ENCODE measurements around the gene ADNP2. TPM values are rescaled to one million over a fixed set of nuclear protein-coding genes. Genes with fewer than 3 reads are reported as not detected.
"Not testable (repeated sequence)": the region's sequence is repeated elsewhere in the genome, so short reads cannot be mapped to it uniquely, and the experiment has no call there.

Gene ADNP2
- total RNA-seq, 1 donor from 2014 or later, result 21.0 TPM

DNA sequence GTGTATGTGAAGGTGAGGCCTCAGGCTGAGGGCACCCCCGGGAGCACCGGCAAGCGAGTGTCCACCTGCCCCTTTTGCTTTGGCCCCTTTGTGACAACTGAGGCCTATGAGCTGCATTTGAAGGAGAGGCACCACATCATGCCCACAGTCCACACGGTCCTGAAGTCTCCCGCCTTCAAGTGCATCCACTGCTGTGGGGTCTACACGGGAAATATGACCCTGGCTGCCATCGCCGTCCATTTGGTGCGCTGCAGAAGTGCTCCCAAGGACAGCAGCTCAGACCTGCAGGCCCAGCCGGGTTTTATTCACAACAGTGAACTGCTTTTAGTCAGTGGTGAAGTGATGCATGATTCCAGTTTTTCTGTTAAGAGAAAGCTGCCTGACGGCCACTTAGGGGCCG is 28.9 kb downstream of the ADNP2 start:
- DNase-seq (ENCODE audit: low spot score) (no peak), ATAC-seq (no peak)
- intact Hi-C loops (cut with DNase I), result no loop called here

DNA sequence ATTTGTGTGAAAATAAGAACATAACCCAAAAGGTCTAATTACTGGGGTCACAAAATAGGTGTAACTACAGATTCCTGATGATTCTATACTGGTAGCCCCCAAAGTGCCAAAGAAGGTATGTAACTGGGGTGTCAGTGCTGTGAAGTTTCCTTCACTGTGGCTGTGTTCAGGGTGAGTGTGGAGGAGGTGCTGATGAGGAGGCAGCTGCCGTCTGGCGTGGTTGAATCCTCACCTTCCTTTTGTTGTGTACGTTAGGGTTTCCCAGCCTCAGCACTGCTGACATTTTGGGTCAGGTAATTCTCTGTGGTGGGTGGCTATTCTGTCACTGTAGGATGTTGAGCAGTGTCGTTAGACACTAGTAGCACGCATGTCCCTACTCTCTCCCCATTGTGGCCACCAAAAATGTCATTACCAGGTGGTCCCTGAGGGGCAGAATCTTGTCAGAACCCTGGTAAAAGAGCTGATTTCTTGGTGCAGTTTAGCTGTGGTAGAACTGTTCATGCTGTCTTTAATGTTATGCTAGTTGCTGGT is 31.5 kb downstream of the ADNP2 start:
- DNase-seq (ENCODE audit: low spot score) (no peak), ATAC-seq (no peak)
- intact Hi-C loops (cut with DNase I), result no loop called here

DNA sequence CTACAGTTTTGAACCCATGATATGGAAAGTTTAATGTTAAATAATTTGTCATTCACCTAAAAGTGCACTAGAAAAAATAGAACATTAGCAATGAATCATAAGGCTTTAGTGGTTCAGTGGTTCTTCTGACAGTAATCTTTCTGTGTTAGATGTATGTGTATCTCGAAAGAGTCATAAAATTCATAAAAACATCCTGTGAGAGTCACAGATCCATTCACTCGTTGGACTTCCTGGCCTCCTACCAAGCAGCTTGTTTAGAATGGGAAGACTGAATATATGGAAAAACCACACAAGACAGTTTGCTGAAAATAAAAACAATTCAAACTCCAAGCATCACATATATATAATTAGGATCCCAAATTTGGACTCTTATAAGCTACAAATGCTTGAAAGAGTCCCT is 34.8 kb downstream of the ADNP2 start:
- ATAC-seq (no peak), DNase-seq (ENCODE audit: low spot score) (no peak)
- intact Hi-C loops (cut with DNase I), result no loop called here

DNA sequence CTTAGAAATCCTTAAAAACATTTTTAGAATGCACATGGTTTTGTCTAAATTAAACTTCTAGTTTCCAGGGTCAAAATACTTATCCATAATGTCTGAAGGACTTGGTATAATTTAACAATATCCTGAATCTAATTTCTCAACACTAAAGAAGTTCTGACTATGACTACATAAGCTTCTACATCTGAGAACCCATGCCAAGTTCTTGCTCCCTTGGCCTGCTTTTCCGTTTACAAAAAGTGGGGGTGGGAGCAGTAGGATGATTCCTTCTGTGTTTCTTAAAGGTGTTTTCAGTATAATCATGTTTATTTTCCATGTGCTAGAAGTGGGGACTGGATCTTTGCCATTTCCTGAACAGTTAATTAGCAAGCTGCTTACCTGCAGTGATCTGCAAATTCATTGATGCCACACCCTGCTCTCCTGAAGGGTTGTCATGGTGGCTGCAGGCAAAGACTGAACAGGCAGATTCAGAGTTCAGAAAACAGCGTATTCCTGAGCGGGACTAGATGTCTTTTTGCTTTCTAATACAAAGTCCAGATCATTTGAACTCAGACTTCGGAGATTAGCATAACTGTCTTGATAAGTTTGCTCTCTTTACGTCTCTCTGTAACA is 36.2 kb downstream of the ADNP2 start:
- intact Hi-C loops (cut with DNase I), result no loop called here
- no peak for ATAC-seq
- DNase-seq (ENCODE audit: low spot score), result no peak

DNA sequence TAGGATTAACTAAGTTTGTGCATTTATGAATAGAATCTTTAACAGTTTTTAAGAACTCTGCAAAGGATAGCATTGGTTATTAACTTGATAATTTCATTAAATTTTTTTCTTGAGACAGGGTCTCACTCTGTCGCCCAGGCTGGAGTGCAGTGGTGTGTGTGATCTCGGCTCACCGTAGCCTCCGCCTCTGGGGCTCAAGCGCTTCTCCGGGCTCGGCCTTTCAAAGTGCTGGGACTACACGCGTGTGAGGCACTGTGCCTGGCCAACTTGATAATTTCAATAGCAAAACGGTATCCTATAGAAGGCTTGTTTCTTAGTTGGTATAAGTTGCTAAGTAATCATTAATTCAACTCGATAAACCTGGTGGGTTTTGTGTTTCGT is 38.0 kb downstream of the ADNP2 start:
- ATAC-seq, result peak; percentile 28
- DNase-seq (ENCODE audit: low spot score), result no peak
- intact Hi-C loops (cut with DNase I), result no loop called here

DNA sequence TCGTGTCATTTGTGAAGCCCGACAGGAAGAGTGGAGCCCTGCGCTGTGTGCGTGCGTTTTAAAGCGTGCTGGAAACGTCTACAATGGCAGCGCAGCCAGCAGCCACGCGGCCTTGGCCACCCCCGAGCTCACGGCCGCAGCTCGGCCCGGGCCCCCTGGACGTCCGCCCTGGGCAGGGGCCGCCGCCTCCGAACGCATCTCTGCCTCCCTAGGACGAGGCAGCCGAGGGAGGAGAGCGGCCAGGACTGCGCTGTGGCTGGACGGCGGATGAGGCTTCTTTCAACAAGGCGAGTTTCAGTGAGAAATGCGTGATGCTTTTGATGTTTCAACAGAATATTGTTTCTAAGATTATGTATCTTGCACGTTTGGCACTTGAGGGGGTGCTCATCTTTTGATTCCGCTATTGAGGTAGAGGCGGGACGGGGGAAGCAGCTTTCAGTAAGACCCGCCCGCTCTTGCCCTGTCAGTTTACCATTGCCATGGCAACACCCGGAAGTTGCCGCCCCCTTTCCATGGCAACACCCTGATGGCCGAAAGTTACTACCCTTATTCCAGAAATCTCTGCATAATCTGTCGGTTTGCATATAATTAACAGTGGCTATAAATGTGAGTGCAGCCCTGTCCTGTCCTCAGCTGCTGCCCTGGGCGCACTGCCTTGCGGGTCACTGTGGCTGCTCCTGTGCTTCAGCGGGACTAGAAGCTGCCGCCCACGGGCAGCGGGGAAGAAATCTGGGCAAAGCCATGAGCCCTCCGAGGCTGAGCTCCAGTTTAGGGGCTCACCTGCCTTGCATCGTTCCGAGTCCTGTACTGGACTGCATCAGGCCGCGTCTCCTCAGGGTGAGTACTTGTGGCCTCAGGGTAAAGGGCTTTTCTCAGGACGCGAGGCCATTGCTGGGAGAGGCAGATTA is 38.6 kb downstream of the ADNP2 start:
- peak; percentile 92 for DNase-seq (ENCODE audit: low spot score)

DNA sequence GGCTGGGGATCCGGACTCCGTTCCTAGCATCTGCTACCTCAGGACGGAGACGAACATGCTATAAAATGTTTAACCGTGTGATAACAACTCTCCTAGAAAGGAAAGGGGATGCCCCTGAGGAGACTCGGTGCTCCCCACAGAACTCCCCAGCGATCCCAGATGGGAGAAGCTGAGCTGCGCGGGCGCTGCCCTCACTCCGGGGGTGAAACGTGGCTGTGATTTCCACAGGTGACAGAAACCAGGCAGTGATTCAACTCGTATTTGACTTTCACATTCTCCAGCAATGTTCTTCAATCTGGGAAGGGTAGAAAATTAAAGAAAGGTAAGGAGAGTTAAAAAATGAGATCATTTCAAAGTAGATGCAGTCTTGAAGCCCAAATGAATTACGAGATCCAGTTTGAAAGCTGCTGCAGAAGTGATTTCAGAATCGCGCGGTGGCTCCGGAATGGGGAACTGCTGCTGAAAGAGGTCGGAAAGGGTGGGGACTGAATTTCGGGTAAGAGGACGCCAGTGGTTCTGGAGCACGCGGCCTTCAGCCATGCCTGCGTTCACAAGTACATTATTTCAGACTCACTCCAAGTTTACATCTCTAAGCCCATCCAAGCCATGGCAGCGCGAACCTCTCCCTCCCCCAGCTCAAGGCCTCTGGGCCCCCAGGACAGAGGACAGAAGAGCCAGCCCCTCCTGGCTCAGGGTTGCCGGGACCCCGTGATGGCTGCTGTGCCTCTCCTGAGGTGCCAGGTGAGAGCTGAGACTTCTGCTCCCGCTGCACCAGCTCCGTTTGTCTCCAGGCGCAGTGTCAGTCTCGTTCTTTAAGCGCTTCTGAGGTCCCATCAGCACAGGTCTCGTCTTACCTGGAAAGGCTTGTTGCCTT is 39.5 kb downstream of the ADNP2 start:
- ATAC-seq, result peak; percentile 27
- no peak for DNase-seq (ENCODE audit: low spot score)
- intact Hi-C loops (cut with DNase I), result no loop called here

More for the DNA sequence above, 38.6 kb downstream of the ADNP2 start:
- intact Hi-C loops (cut with DNase I), result no loop called here
- peak; percentile 98 for ATAC-seq

DNA sequence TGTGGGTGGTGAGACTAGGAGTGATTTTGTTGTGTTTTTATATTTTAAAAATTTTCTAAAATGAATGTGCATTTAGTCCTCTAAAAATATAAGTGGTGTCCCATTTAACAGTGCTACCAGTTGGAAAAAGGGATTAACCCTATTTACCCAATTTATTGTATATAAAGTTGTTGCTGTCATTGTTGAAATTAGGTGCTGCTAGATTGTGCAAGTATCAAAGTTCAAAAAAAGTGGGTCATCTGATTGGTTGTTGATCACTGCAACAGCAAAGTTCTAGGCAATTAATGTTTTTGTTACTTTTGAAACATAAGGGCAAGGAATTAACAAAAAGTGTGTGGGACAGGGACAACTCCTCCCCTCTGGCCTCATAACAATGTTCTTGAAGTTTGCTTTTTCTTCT is 40.6 kb downstream of the ADNP2 start:
- DNase-seq (ENCODE audit: low spot score) (no peak), ATAC-seq (no peak)
- intact Hi-C loops (cut with DNase I), result no loop called here

DNA sequence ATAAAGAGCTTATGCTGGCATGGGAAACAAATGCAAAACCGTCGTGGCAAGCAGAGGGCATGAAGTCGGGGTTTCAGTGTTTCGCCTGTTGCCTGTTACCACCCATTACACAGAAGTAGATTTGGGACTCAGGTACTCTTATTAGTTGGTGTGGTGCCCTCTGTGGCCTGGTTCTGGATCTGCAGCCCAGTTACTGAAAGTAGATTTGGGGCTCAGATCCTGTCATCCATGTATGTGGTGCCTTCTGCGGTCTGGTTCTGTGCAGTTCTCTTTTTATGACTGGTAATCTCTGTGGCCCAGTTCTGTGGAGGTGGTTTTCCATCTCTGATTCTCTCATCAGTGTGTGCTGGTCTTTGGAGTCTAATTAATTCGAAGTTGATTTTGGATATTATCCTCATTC is 45.2 kb downstream of the ADNP2 start:
- DNase-seq (ENCODE audit: low spot score) (no peak), ATAC-seq (no peak)
- intact Hi-C loops (cut with DNase I), result no loop called here

DNA sequence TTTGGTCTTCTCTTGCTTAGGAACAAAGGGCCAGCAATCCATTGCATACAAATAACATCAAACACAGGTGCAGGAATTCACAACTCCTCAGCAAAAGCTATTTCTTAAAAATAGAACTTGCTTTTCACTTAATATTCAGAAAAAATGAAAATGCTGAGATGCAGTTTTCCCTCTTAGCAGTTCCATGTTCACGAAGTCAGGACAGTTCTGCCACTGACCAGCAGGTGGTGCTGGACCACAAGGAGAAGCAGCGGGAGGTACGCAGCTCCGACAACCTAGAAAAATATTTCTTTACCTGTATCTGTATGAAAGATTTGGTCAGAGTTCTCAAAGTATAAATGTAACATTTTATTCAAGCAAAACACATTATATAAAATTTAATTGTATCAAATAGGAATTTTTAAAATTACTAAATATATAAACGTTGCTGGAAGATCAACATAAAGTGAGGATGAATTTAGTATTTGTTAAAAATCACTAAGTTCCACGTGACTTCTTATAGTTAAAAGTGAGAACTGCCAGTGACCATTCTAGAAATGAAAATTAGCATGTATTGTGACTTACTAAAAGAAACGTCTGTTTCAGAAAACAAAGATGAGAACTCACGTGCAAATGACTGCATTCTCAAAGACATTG is 48.8 kb downstream of the ADNP2 start:
- ATAC-seq, result peak; percentile 75
- peak; percentile 90 for DNase-seq (ENCODE audit: low spot score)
- intact Hi-C loops (cut with DNase I), result no loop called here

DNA sequence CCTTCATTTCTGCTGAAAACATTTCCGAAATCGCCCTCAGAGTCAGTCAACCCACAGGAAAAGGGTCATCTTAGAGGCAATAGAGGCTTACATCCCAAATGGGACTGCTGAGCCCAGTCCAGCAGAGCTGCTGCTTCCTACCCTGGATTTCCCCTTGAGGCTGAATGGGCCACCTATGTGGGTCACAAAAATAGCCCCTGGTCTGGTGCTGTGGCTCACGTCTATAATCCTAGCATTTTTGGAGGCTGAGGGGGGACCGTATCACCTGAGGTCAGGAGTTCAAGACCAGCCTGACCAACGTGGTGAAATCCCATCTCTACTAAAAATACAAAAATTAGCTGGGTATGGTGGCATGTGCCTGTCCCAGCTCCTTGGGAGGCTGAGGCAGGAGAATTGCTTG is 49.3 kb downstream of the ADNP2 start:
- intact Hi-C loops (cut with DNase I), result no loop called here
- ATAC-seq, result no peak
- DNase-seq (ENCODE audit: low spot score), result no peak

DNA sequence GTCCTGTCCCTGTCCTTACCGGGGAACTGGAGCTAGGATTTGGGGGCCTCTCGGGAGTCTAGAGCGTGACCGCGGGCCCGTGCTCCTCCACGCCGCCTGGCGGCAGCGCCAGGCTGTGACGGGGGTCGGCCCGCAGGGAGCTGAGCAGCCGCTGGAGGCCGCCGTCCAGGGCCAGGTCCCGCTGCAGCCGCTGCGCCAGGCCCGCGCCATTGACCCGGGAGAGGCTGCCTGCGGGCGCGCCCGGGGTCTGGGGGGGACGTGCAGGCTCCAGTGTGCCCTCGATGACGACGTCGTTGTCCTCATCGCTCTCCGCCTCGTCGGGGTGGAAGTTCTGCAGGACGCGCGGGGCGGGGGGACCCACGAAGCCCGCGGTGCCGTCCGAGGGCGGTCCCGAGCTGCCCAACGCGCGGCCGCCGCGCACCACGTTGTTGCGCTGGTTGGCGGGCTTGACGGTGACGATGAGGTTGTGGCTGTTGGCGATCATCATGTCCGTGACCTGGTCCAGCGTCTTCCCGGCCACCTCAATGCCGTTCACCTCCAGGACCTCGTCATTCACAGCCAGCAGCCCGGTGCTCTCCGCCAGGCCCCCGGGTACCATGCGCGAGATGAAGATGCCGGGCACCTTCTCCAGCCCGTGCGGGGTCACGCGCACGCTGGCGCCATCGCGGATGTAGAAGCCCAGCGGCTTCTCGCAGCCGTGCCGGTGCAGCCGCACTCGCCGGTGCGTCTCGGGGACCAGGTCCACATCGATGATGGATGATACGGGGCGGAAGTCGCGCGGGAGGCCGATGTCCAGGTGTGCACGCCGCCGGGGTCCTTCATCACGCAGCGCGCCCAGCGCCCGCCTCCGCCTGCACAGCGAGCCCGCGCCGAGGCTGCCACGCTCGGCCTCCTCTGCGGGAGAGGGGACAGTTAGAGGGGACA is 50.9 kb downstream of the ADNP2 start:
- intact Hi-C loops (cut with DNase I), result no loop called here
- ATAC-seq (peak; percentile 50), DNase-seq (ENCODE audit: low spot score) (no peak)

DNA sequence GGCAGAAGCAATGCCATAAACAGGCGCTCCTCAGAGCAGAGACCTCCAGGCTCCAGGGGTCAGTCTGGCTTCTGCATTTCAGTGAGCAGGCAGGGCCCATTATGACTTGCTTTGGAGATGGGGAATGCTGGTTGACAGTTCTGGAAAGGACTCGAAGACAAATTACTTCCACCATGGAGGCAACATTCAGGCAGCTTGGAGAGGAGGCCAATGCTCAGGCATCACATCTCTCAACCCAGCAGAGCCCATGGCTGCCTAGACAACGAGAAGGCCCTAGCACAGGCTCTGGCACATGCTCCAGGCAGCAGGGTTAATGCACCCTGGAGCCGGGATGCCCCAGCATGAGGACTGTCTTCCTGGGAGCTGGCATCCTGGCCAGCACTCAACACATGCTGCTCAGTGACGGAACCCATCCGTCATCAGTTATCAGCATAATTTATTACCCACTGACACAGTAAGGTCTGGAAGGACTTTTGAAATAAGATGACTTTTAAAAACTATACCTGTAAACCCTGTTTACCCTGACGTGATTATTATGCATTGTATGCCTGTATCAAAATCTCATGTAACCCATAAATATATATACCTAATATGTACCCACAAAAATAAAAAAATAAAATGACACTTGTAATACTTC is 52.8 kb downstream of the ADNP2 start:
- ATAC-seq (no peak), DNase-seq (ENCODE audit: low spot score) (no peak)
- intact Hi-C loops (cut with DNase I), result no loop called here

DNA sequence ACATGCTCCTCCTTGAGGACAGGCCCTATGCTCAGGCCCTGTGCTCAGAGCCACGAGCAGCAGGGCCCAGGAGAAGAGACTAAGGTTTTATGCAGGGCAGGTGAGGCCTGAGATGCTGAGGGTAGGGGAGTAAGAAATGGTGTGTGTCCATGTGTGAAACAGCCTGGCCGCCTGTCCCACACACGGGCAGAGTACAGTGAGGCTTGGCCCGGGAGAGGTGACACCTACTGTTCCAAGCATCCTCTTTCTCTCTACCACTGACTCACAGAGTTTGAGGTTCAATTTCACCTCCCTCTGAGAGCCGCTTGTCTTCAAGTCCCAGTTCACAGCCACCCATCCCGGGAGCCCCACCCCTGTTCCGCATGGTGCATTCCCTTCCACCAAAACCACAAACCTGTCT is 54.1 kb downstream of the ADNP2 start:
- no peak for DNase-seq (ENCODE audit: low spot score)
- intact Hi-C loops (cut with DNase I), result no loop called here

DNA sequence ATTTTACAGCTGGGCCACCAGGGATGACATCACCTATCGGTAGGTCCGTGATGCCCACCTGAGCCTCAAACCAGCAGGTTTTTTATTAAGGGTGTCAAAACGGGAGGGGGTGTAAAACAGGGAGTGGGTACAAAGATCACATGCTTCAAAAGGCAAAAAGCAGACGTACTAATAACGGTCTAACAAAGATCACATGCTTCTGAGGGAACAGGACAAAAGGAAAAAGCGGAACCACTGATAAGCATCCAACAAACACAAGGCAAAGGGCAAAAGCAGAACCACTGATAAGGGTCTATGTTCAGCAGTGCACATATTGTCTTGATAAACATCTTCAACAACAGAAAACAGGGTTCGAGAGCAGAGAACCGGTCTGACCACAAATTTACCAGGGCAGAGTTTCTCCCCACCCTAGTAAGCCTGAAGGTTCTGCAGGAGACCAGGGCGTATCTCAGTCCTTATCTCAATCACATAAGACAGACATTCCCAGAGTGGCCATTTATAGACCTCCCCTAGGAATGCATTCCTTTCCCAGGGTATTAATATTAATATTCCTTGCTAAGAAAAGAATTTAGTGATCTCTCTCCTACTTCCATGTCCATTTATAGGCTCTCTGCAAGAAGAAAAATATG is 55.8 kb downstream of the ADNP2 start:
- intact Hi-C loops (cut with DNase I); ATAC-seq; DNase-seq (ENCODE audit: low spot score): not testable (repeated sequence)

More for the DNA sequence above, 54.1 kb downstream of the ADNP2 start:
- no peak for ATAC-seq

DNA sequence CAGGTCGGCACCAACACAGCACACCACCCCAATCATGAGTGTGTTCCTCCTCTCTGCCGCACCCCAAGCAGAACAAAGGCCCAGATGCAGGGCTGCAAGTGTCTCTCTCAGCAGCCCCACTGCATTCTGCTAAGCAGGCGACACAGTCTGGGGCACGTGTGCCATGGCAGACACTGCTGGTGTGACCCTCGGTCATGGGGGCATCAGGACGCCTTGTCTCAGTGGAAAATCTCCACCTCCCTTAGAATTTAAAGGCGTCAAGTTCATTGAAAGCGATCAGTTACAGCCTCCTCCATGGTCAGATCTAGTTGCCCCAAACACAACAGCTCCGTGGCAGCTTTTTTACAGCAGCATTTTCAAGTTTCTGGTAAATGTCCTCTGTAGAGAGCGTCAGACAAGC is 57.2 kb downstream of the ADNP2 start:
- ATAC-seq (no peak), DNase-seq (ENCODE audit: low spot score) (no peak)
- intact Hi-C loops (cut with DNase I), result no loop called here

DNA sequence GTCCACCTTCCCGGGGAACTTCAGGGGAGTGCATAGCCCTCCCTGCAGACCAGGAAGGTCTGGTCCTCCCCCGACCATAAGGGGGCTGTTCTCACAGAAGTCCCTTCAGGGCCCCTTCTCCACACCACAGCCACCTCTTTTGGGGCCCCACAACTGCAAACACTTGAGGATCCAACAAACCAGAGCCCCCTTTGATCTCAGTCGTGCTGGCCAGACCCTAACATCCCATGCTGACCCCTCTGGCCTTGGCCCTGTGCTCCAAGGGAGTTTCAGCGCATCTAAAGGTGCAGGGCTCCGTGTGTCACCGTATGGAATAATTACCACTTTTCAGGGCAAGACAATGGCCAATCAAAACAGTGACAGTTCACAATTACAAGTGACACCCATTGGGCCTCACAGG is 57.7 kb downstream of the ADNP2 start:
- ATAC-seq (no peak), DNase-seq (ENCODE audit: low spot score) (no peak)
- intact Hi-C loops (cut with DNase I), result no loop called here
